Smooth muscle cell (in vitro differentiated cells): ENCODE data around the gene PERCC1. TPM values are rescaled to one million over a fixed set of nuclear protein-coding genes. Genes with fewer than 3 reads are reported as not detected.

Source experiments
- DNase-seq: peaks from one replicate; lab custom pipeline; 2025; ENCODE audit not compliant: unreplicated experiment; lab: John Stamatoyannopoulos, UW
- H2AFZ ChIP-seq: fragments of 200-600 bp; sonication (generic); 2 replicates; pipeline ENCODE4 v1.6.0; 2016; ENCODE audit warnings: antibody characterized with exemption, low read depth, mild to moderate bottlenecking
- H3F3A ChIP-seq: fragments of 200-600 bp; sonication (generic); 2 replicates; pipeline ENCODE4 v1.6.0; 2017; ENCODE audit warnings: antibody characterized with exemption, low read depth
- H3K27ac ChIP-seq: fragments of 200-600 bp; sonication (generic); 2 replicates; pipeline ENCODE4 v1.5.1; 2016; ENCODE audit warnings: low read depth, mild to moderate bottlenecking
- H3K27me3 ChIP-seq: fragments of 200-600 bp; sonication (generic); 2 replicates; pipeline ENCODE4 v1.6.1; 2016; ENCODE audit warnings: low read depth, mild to moderate bottlenecking
- H3K36me3 ChIP-seq: fragments of 200-600 bp; sonication (generic); 2 replicates; pipeline ENCODE4 v1.5.1; 2016; ENCODE audit warnings: low read depth
- H3K4me1 ChIP-seq: fragments of 200-600 bp; sonication (generic); 2 replicates; pipeline ENCODE4 v1.5.1; 2016; ENCODE audit warnings: low read depth
- H3K4me2 ChIP-seq: fragments of 200-600 bp; sonication (generic); 2 replicates; pipeline ENCODE4 v1.6.0; 2016; ENCODE audit warnings: mild to moderate bottlenecking
- H3K4me3 ChIP-seq: fragments of 200-600 bp; sonication (generic); 2 replicates; pipeline ENCODE4 v1.5.1; 2016; ENCODE audit warnings: mild to moderate bottlenecking
- H3K79me2 ChIP-seq: fragments of 200-600 bp; sonication (generic); 2 replicates; pipeline ENCODE4 v1.6.0; 2016; ENCODE audit warnings: low read depth, mild to moderate bottlenecking
- H3K9ac ChIP-seq: fragments of 200-600 bp; sonication (generic); 2 replicates; pipeline ENCODE4 v1.6.0; 2016; ENCODE audit warnings: low read depth
- H3K9me3 ChIP-seq: fragments of 200-600 bp; sonication (generic); replicated peaks from 2 replicates; pipeline ENCODE4 v1.5.1; 2016; ENCODE audit warnings: low read depth
- H4K20me1 ChIP-seq: fragments of 200-600 bp; sonication (generic); 2 replicates; pipeline ENCODE4 v1.6.0; 2016; ENCODE audit warnings: low read depth
- WGBS: methylation state at CpG from one replicate; pipeline ENCODE4 v1.1.7; 2016; ENCODE audit warnings: low lambda C conversion rate; 5-methylcytosine and 5-hydroxymethylcytosine counted together
- polyA plus RNA-seq: library from polyadenylated mRNA; unstranded; fragments of >200 nt; fragmentation: Nextera tagmentation; extraction: Ambion mirVana; gene quantifications from 2 replicates; pipeline ENCODE4 v1.2.1, GENCODE V29; 2016
- total RNA-seq: library from RNA; depleted of rRNA; stranded (reverse); fragments of >200 nt; gene quantifications from 2 replicates; pipeline ENCODE4 v1.2.3, GENCODE V29; 2014
- TF ChIP-seq, protein P1 (sequence below): fragments of 200-600 bp; sonication (generic); IDR thresholded peaks from 2 replicates; pipeline ENCODE4 v1.5.1; 2017; ENCODE audit warnings: borderline replicate concordance, mild to moderate bottlenecking, antibody characterized with exemption; ENCODE audit not compliant: insufficient read depth, poor library complexity, severe bottlenecking

Gene PERCC1
- total and polyA plus RNA-seq, 2 experiments from 2014 or later: not detected

- Histone ChIP-seq H4K20me1 (no peaks in the 10 kb centered on the region), H3F3A (no peaks in the 10 kb centered on the region), H3K36me3 (no peaks in the 10 kb centered on the region), H3K9me3 (no peaks in the 10 kb centered on the region), H3K4me3 (no peak overlapping the region), H3K9ac (no peak overlapping the region), H2AFZ (no peak overlapping the region), H3K79me2 (no peaks in the 10 kb centered on the region), H3K4me1 (no peaks in the 10 kb centered on the region), H3K27me3 (no peaks in the 10 kb centered on the region), H3K27ac (no peak overlapping the region), H3K4me2 (no peak overlapping the region)
- TF ChIP-seq, protein P1, sequence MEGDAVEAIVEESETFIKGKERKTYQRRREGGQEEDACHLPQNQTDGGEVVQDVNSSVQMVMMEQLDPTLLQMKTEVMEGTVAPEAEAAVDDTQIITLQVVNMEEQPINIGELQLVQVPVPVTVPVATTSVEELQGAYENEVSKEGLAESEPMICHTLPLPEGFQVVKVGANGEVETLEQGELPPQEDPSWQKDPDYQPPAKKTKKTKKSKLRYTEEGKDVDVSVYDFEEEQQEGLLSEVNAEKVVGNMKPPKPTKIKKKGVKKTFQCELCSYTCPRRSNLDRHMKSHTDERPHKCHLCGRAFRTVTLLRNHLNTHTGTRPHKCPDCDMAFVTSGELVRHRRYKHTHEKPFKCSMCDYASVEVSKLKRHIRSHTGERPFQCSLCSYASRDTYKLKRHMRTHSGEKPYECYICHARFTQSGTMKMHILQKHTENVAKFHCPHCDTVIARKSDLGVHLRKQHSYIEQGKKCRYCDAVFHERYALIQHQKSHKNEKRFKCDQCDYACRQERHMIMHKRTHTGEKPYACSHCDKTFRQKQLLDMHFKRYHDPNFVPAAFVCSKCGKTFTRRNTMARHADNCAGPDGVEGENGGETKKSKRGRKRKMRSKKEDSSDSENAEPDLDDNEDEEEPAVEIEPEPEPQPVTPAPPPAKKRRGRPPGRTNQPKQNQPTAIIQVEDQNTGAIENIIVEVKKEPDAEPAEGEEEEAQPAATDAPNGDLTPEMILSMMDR: no peak
- 91% methylated on average over 26 of the region's 26 CpGs for WGBS
- DNase-seq: no peak
Observed at GRCh38 chr16:1458336-1458976, 27.6 kb downstream of the PERCC1 start.

GRCh38 chr16:1458977-1459341, 28.1 kb downstream of the PERCC1 start:
- Histone ChIP-seq H2AFZ (no peak overlapping the region), H3K27ac (no peak overlapping the region), H3K36me3 (no peaks in the 10 kb centered on the region), H3K9me3 (no peaks in the 10 kb centered on the region), H3K4me2 (no peak overlapping the region), H3K9ac (no peak overlapping the region), H3F3A (no peaks in the 10 kb centered on the region), H3K4me3 (no peak overlapping the region), H3K4me1 (no peaks in the 10 kb centered on the region), H3K27me3 (no peaks in the 10 kb centered on the region), H3K79me2 (no peaks in the 10 kb centered on the region), H4K20me1 (no peaks in the 10 kb centered on the region)
- 83% methylated on average over 14 of the region's 14 CpGs for WGBS
- TF ChIP-seq, protein P1: no peak
- DNase-seq: no peak

GRCh38 chr16:1459967-1460366, 29.1 kb downstream of the PERCC1 start:
- H4K20me1 ChIP-seq: no peaks in the 10 kb centered on the region
- no peak overlapping the region for H3K4me3 ChIP-seq
- DNase-seq: no peak
- WGBS: 91% methylated on average over 10 of the region's 10 CpGs
- H3K4me1 ChIP-seq: no peaks in the 10 kb centered on the region
- no peak overlapping the region for H3K27ac ChIP-seq
- TF ChIP-seq, protein P1: no peak
- no peaks in the 10 kb centered on the region for H3F3A ChIP-seq
- H3K9me3 ChIP-seq: no peaks in the 10 kb centered on the region
- no peak overlapping the region for H3K4me2 ChIP-seq
- H3K9ac ChIP-seq: no peak overlapping the region
- no peaks in the 10 kb centered on the region for H3K27me3 ChIP-seq
- no peaks in the 10 kb centered on the region for H3K79me2 ChIP-seq
- no peaks in the 10 kb centered on the region for H3K36me3 ChIP-seq
- no peak overlapping the region for H2AFZ ChIP-seq

DNA sequence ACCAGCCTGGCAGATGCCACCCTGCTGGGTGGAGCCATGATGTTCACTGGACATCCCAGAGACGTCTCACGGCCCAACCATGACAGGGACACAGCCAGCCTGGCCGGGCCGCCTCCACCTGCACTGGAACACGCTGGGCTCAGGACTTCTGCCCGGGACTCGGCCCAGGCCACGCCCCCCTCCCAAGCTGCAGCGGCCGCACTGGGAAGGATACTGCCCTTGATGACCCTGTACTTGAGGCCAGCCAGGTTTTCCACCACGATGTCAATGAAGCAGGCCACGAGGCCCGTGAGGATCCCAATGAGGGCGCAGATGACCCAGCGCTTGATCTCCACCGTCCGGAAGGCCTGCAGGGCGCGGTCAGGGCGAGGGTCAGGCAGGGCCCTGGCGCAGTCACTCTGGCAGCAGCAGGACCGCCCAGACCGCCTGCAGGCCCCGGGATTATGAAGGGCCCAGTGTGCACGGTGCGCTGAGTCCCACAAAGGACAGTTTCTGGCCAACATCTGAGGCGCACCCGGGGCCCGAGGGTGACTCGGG, 29.8 kb downstream of the PERCC1 start:
- peaks cover 1% of the 10 kb centered on the region for H4K20me1 ChIP-seq
- H3K4me3 ChIP-seq: no peak overlapping the region
- no peaks in the 10 kb centered on the region for H3K79me2 ChIP-seq
- H3K9ac ChIP-seq: no peak overlapping the region
- no peak overlapping the region for H3K4me2 ChIP-seq
- no peaks in the 10 kb centered on the region for H3K36me3 ChIP-seq
- WGBS: 94% methylated on average over 30 of the region's 30 CpGs
- H3K27me3 ChIP-seq: no peaks in the 10 kb centered on the region
- no peaks in the 10 kb centered on the region for H3K4me1 ChIP-seq
- no peaks in the 10 kb centered on the region for H3F3A ChIP-seq
- H3K27ac ChIP-seq: no peak overlapping the region
- TF ChIP-seq, protein P1: no peak
- no peak overlapping the region for H2AFZ ChIP-seq
- no peak for DNase-seq
- H3K9me3 ChIP-seq: no peaks in the 10 kb centered on the region
